Heart right ventricle (tissue), 16 donors: ENCODE data around the gene SMARCA2. TPM values are rescaled to one million over a fixed set of nuclear protein-coding genes. Genes with fewer than 3 reads are reported as not detected.

Experiments used
- ATAC-seq, 8 donors: fragments of 200-7000 bp; cut with Tn5 transposase; one replicate each; pipeline ENCODE4 v1.9.1; 2020; ENCODE audit warnings: mild to moderate bottlenecking in 8 of 8, moderate library complexity in 8 of 8, moderate number of reproducible peaks in 1 of 8
- DNase-seq, 2 donors: peaks; one replicate each; pipeline ENCODE4 v3.0.0-alpha.2; 2020
- H3K27ac ChIP-seq, 10 donors: fragments of 200-600 bp; sonication (generic) in 2 of 10; one replicate each; pipeline versions ENCODE4 v1.5.0 to v1.8.0; 2020 to 2022; ENCODE audit warnings: mild to moderate bottlenecking in 3 of 10
- H3K27me3 ChIP-seq, 7 donors: fragments of 200-600 bp; one replicate each; pipeline ENCODE4 v1.8.0; 2021 to 2022; ENCODE audit warnings: mild to moderate bottlenecking in 2 of 7
- H3K36me3 ChIP-seq, 9 donors: fragments of 200-600 bp; sonication (generic) in 1 of 9; one replicate each; pipeline versions ENCODE4 v1.5.0 to v1.8.0; 2020 to 2022; ENCODE audit warnings: mild to moderate bottlenecking in 2 of 9
- H3K4me1 ChIP-seq, 9 donors: fragments of 200-600 bp; sonication (generic) in 1 of 9; one replicate each; pipeline versions ENCODE4 v1.5.0 to v1.8.0; 2020 to 2022; ENCODE audit warnings: mild to moderate bottlenecking in 4 of 9
- H3K4me3 ChIP-seq, 10 donors: fragments of 200-600 bp; sonication (generic) in 2 of 10; one replicate each; pipeline versions ENCODE4 v1.5.0 to v1.8.0; 2020 to 2022; ENCODE audit warnings: mild to moderate bottlenecking in 7 of 10, moderate library complexity in 2 of 10
- H3K9me3 ChIP-seq, 11 donors: fragments of 200-600 bp in 10 of 11; sonication (generic) in 2 of 11; one replicate each; pipeline versions ENCODE4 v1.5.0 to v1.8.0; 2013 to 2022; ENCODE audit warnings: mild to moderate bottlenecking in 2 of 11, control low read depth in 1 of 11, moderate library complexity in 1 of 11
- CTCF ChIP-seq, 9 donors: fragments of 200-600 bp; sonication (generic) in 2 of 9; IDR thresholded peaks; one replicate each; pipeline versions ENCODE4 v1.5.0 to v1.8.0; 2021 to 2022; ENCODE audit warnings: antibody characterized with exemption in 9 of 9, mild to moderate bottlenecking in 5 of 9, moderate library complexity in 1 of 9
- WGBS, 2 donors: extraction: QIAGEN DNeasy Blood & Tissue Kit; methylation state at CpG; one replicate each; pipeline ENCODE4 v1.1.7; 2013; ENCODE audit warnings: inconsistent platforms in 1 of 2; 5-methylcytosine and 5-hydroxymethylcytosine counted together
- intact Hi-C, 10 donors: fragments of 100-400 bp; cut with DNase I; formaldehyde crosslinking; loops; one replicate each; pipeline versions ENCODE4 v1.11.1 to v1.14.2; 2022
- polyA plus RNA-seq, 2 donors: library from polyadenylated mRNA; stranded (reverse); fragments of 200-250 nt; gene quantifications; one replicate each; pipeline ENCODE4 v1.2.3, GENCODE V29; 2013
- total RNA-seq, 10 donors: library from RNA; stranded (reverse); fragmentation: NEBNext Ultra II Directional in 3 of 10; extraction: Animal tissue kit (Norgen Biotek cat#: 25700) in 3 of 10; gene quantifications; one replicate each; pipeline versions ENCODE4 v1.2.1 to v1.2.4, GENCODE V29; 2021 to 2023
- donor health status: Arrhythmogenic right ventricular cardiomyopathy.
- donor health status: ischemic (EF 13 %, LVEDD 7.1; RV severe dilation, severe dysfunction).
- donor health status: healthy with polysubstance abuse.
- donor health status: DM: no; HTN: yes; CAD: no.
- donor health status: DM: no; HTN: no; CAD: no.
- donor health status: ischemic (EF 25% LVEDD 6.9; RV normal size, moderate dysfunction).
- donor health status: ischemic (EF 25% LVEDD 5.7; RV mildly dilated, moderate dysfunction).
- donor health status: healthy.
- donor health status: DM: yes; HTN: yes; CAD: no.
- donor health status: Ischemic cardiomyopathy.
- donor health status: ischemic (EF 35%, LVEDD 5.7; RV mildly dilated, moderate dysfunction).
- donor health status: nonischemic (EF 11% LVEDD 7.7; RV severe dilation, severe dysfunction).
- donor health status: DM: yes; HTN: yes; CAD: no.
- donor health status: PGD.
- donor health status: ischemic (EF 29% LVEDD 5.4; RV normal size, mild dysfunction).
- donor health status: nonischemic (EF 23%, LVEDD 6.1; RV moderate dilation, normal function).

The SMARCA2 gene
- total and polyA plus RNA-seq, 12 donors, result 26.5 to 140 (median 105) TPM

- ATAC-seq (no peak), DNase-seq (no peak)
- no peaks in the 10 kb centered on the region for H3K9me3 ChIP-seq
- no peak overlapping the region for H3K27ac ChIP-seq
- intact Hi-C loops, result loop anchor here in 1 of 10 donors (10.0 kb wide), 1 partner anchor 60 kb away; no protein-coding TSS in a partner anchor
- no peaks in the 10 kb centered on the region for H3K27me3 ChIP-seq
- 95 to 97% methylated on average over 6 of the region's 6 CpGs for WGBS, 2 donors
- TF ChIP-seq CTCF (IDR thresholded peaks at IDR 0.05), result no peak
- peaks cover 0 to 32% (median 9%) of the 10 kb centered on the region in 9 donors for H3K4me1 ChIP-seq
- no peak overlapping the region for H3K4me3 ChIP-seq
- H3K36me3 ChIP-seq, result peaks cover 0 to 82% (median 25%) of the 10 kb centered on the region in 9 donors
Observed at GRCh38 chr9:2055203-2055658, 40.1 kb downstream of the SMARCA2 start.

GRCh38 chr9:2059274-2059929 is 44.3 kb downstream of the SMARCA2 start:
- WGBS, 2 donors, result 90 to 94% methylated on average over 5 of the region's 5 CpGs
- intact Hi-C loops, result loop anchor here in 1 of 10 donors (10.0 kb wide), 1 partner anchor 65 kb away; no protein-coding TSS in a partner anchor
- Histone ChIP-seq H3K27ac (no peak overlapping the region), H3K4me1 (peaks cover 0 to 20% (median 4%) of the 10 kb centered on the region in 9 donors), H3K4me3 (no peak overlapping the region), H3K9me3 (no peaks in the 10 kb centered on the region), H3K36me3 (peaks cover 0 to 100% (median 50%) of the 10 kb centered on the region in 9 donors), H3K27me3 (no peaks in the 10 kb centered on the region)
- ATAC-seq (no peak), DNase-seq (no peak)
- no peak for TF ChIP-seq CTCF (IDR thresholded peaks at IDR 0.05)

- no peak for TF ChIP-seq CTCF (IDR thresholded peaks at IDR 0.05)
- Histone ChIP-seq H3K36me3 (peaks cover 0 to 100% (median 50%) of the 10 kb centered on the region in 9 donors), H3K27ac (no peak overlapping the region), H3K27me3 (no peaks in the 10 kb centered on the region), H3K4me3 (no peak overlapping the region), H3K4me1 (peaks cover 0 to 17% (median 1%) of the 10 kb centered on the region in 9 donors), H3K9me3 (no peaks in the 10 kb centered on the region)
- WGBS, 2 donors, result 55 to 67% methylated on average over 4 of the region's 4 CpGs
- DNase-seq, result peak in 1 of 2 donors; percentile 32
- intact Hi-C loops, result loop anchor here in 3 of 10 donors (5.0 to 10.0 kb wide), 3 partner anchors 43 to 56 kb away; partner anchors contain the start of gene SMARCA2 (in 2 of the 3)
- ATAC-seq, result peak in 7 of 8 donors; percentile 53 to 95 (median 86)
Observed at GRCh38 chr9:2060424-2060823, 45.3 kb downstream of the SMARCA2 start.

GRCh38 chr9:2065704-2066103 is 50.6 kb downstream of the SMARCA2 start:
- intact Hi-C loops, result loop anchor here in 5 of 10 donors (2.0 to 10.0 kb wide), 5 partner anchors 48 to 123 kb away; partner anchors contain the start of gene SMARCA2 (in 4 of the 5)
- Histone ChIP-seq H3K4me1 (peaks cover 0 to 2% (median 0%) of the 10 kb centered on the region in 9 donors), H3K27ac (no peak overlapping the region), H3K9me3 (no peaks in the 10 kb centered on the region), H3K27me3 (no peaks in the 10 kb centered on the region), H3K36me3 (peaks cover 0 to 100% (median 37%) of the 10 kb centered on the region in 9 donors), H3K4me3 (no peak overlapping the region)
- WGBS, 2 donors, result 94 to 95% methylated on average over 3 of the region's 3 CpGs
- no peak for DNase-seq
- ATAC-seq, result no peak
- TF ChIP-seq CTCF (IDR thresholded peaks at IDR 0.05), result no peak
